Activated CD4-positive, CD25-positive, alpha-beta regulatory T cell treated with anti-CD3 and anti-CD28 coated beads, Interleukin-2, amount 50 U/mL, for 72 hours (primary cell): Measurements from ENCODE around the gene RBM3.

Source experiments
- DNase-seq: peaks from one replicate; pipeline ENCODE4 v3.0.0; 2021

Gene RBM3

DNA sequence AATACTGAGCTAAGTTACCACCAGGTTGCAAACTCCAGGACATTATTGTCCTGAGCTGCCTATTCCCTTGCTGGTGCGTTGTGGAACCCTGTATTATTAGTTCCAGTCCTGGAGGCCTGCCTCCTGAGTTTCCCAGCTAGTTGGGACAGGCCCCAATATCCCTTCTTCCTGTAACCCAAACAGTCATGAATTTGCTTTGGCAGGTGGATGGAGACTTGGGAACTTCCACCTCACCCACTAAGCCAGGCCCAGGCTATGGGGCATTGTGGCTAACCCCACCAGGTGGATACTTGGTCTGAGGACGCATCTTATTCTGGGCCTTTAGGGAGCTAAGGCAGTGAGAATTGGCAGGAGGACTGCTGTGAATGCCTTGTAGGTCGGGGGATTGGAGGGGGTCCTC is 5.0 kb downstream of the RBM3 start:
- DNase-seq: no peak

GRCh38 chrX:48580662-48581061 is 6.4 kb downstream of the RBM3 start:
- DNase-seq: no peak

DNA sequence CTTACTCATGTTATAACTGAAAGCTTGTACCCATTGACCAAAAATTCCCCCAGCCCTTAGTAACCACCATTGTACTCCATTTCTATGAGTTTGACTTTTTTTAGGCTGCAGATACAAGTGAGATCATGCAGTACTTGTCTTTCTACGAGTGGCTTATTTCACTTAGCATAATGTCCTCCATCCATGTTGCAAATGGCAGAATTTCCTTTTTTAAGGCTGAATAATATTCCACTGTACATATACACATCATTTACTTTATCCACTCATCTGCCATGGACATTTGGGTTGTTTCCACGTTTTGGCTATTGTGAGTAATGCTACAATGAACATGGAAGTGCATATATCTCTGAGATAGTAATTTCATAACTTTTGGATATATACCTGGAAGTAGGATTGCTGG is 10.4 kb downstream of the RBM3 start:
- no peak for DNase-seq

DNA sequence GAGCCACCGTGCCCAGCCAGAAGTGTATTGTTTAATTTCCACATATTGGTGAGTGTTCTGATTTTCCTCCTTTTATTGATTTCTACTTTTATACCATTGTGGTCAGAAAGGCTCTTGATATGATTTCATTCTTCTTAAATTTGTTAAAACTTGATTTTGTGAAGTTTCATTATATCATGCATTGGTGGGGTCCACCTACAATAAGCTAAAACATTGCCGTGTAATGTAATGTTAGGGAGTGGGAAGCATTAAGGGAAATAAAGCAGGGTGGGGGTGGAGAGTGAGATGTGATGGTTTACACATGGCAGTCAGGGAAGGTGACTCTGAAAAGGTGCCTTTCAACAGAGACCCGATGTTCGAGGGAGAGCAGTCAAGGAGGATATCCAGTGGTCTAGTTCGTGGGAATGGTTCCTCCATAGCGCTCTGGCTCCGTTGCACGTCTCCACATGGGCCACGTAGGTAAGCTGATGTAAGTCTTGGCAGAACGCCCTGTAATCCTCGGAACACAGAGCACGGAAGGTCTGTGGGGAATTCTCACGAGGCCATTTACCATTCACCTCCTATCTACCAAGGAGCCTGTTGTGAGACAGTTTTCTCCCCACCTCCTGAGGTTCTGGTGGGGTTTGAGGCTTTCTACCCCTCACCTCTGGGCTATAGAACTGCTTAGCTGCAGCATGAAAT is 15.3 kb downstream of the RBM3 start:
- no peak for DNase-seq

DNA sequence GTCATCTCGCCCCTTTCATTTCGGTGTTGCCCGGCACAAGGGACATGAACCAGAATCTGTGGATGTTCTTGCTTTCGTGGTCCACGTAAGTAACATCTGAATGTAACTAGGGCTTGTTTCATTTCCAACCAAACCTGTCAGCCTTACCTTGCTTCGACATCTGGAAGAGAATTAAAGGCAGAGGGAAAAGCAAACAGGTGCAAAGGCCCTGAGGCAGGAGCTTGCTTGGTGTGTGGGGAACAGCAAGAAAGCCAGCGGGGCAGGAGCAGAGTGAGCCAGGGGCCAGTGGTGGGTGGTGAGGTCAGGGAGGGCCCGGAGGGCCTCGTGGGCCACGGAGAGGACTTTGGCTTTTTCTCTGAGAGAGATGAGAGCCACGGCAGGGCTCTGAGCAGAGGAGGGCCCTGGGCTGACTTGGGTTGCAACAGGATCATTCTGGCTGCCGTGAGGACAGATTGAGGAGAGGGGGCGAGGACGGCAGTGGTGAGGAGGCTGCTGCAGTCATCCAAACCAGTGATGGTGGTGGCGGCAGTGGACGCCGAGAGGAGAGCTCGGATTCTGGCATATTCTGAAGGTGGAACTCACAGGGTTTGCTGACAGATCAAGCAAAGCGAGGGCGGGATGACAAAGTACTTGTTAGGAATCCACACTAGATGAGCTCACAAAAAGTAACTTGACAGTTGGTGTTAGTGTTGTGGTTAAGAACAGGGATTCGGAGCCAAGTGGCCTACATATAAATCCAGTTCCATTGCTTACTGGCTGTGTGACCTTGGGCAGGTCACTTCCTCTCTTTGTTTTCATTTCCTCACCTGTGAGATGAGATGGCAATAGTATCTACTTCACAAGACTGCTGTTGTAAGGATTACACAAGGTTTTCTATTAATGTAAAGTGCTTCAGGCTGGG is 16.2 kb downstream of the RBM3 start:
- DNase-seq: no peak

GRCh38 chrX:48591255-48591791 is 17.0 kb downstream of the RBM3 start:
- DNase-seq: no peak

GRCh38 chrX:48592971-48593370 is 18.7 kb downstream of the RBM3 start:
- DNase-seq: no peak

- no peak for DNase-seq
Observed at GRCh38 chrX:48595929-48596328, 21.6 kb downstream of the RBM3 start.

- peak; percentile 88 for DNase-seq
Observed at GRCh38 chrX:48597353-48598264, 23.3 kb downstream of the RBM3 start, which contains the start of gene WDR13. WDR13 (plus strand) TSS chrX:48597492; CDS start chrX:48597997, 505 bp downstream.

- DNase-seq: no peak
Observed at GRCh38 chrX:48598614-48599013, 24.3 kb downstream of the RBM3 start.

GRCh38 chrX:48599341-48599740 is 25.1 kb downstream of the RBM3 start:
- no peak for DNase-seq

GRCh38 chrX:48600226-48600625 is 25.9 kb downstream of the RBM3 start:
- no peak for DNase-seq

- no peak for DNase-seq
Observed at GRCh38 chrX:48601741-48602394, 27.6 kb downstream of the RBM3 start.

- no peak for DNase-seq
Observed at GRCh38 chrX:48604701-48605100, 30.4 kb downstream of the RBM3 start.

DNA sequence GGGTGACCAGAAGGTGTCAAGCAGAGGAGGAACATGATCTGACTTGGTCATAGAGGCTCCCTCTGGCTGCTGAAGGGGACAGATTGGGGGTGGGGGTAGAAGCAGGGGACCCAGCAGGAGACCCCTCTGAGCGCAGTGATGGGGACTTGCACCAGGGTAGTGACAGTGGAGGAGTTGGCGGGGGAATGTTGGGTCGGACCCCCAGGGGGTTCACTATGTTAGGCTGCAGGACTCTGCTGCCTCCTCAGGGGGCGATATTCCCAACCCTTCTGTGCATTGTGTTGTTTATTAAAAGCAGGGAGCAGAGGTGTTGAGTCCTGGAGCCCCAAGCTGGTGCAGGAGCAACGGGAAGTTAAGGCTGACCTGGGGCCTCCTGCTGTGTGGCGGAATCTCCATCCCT is 31.8 kb downstream of the RBM3 start:
- DNase-seq: no peak

GRCh38 chrX:48611703-48612102 is 37.4 kb downstream of the RBM3 start:
- DNase-seq: no peak

DNA sequence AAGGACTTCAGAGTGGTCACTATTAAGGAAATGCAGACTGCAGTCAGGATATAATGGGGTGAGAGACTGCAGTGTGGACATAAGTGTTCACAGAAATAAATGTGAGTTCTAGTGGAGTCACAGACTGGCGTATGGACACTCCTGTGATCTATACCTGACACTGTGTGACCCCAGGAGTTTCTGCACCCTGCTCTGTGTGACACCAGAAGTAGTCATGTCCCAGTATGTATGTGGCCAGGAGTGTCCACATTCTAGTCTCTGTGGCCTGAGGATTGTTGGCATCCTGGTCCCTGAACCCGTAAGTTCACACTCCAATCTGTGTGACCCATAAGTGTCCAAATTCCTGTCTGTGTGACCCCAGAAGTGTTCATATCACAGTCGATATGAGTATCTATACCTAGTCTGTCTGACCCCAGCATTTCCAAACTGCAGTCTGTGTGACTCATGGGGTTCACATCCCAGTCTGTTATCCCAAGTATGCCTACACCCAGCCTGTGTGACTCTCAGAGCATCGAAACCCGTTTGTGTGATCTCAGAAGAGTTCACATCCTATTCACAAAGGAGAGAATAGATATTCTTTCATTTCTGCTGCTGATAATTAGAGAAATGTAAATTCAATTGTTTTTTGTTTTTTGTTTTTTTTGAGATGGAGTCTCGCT is 39.3 kb downstream of the RBM3 start:
- no peak for DNase-seq

- no peak for DNase-seq
Observed at GRCh38 chrX:48616576-48616975, 42.3 kb downstream of the RBM3 start.

DNA sequence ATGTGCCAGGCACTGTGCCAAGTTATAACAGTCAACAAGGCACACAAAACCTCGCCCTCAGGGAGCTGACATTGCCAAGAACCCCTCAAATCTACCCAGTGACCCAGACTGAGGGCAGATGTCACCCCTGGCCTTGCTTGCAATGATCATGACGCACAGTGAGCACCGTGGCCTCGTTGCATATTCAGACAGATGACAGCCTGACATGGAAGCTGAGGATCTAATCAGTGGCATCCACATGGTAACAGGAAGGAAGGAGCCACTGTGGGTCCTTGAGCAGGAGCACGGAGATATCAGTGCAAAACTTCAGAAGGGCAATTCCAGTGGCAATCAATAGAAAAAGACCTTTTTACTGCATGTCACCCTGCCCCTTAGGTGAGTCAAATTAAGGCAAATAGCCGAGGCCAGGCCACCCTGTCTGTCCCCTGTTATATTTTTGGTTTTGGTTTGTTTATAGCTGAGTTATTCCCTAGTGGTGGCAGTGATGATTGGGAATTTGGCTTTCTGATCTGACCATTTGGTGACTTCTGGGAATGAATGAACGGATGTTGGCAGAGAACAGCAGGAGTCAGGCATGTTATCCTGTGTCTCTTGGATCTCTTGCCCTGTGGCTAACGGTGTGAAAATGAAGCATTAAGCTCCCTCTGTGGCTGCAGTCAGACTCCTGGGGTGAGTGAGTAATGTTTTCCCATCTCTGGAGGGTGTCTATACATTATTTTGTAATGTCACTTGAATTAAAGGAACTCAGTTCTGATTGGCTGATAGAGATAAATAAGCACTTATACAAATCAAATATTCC is 43.5 kb downstream of the RBM3 start:
- no peak for DNase-seq

- DNase-seq: no peak
Observed at GRCh38 chrX:48626401-48627298, 52.4 kb downstream of the RBM3 start.
